Measurements from ENCODE around the gene NDUFB3. TPM values are rescaled to one million over a fixed set of nuclear protein-coding genes. Genes with fewer than 3 reads are reported as not detected.

Gene NDUFB3
- total and polyA plus RNA-seq, 4 donors: 46.2 to 87.5 (median 79.1) TPM

DNA sequence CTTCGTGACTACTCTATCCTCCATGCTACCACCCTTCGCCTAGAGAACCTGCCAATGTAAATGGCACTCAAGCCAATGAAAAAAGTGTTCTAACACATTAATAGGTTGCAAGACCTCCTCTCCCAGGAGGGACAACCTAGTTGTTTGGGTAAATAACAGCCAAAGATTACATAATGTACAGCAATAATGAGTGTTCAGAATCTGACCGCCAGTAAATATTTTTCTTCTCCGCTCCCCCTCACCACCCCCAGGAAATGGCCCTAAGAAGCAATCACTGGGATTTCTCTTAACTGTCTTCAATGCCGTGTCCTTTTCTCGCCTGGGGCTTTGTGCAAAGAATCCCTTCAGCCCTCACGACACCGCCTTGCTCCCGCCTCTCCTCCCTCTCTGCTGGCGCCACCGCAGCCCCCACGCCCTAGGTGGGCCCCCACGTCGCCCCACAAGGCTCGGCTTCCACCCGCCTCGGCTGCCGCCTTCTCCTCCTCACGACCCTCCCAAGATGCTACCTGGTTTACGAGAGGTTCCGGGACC lies 788 bp upstream of the NDUFB3 start:
- H3K4me3 ChIP-seq: peak overlapping the region; percentile 98
- 1% methylated on average over 21 of the region's 21 CpGs for WGBS, 2 donors
- peaks cover 0 to 5% (median 0%) of the 10 kb centered on the region in 4 donors for H3K36me3 ChIP-seq (ENCODE audit: control insufficient read depth in 4 of 4, insufficient read depth in 4 of 4, low read length in 4 of 4)
- H3K27ac ChIP-seq (ENCODE audit: low read depth in 1 of 2, low read length in 1 of 2): peak overlapping the region; percentile 81 to 95
- no peaks in the 10 kb centered on the region for H3K27me3 ChIP-seq (ENCODE audit: control insufficient read depth in 3 of 3, insufficient read depth in 3 of 3, low read length in 2 of 3)
- H3K9me3 ChIP-seq (ENCODE audit: control insufficient read depth in 4 of 4, insufficient read depth in 3 of 4, low read length in 3 of 4): no peaks in the 10 kb centered on the region
- H3K4me1 ChIP-seq (ENCODE audit: control insufficient read depth in 5 of 5, insufficient read depth in 5 of 5, low read length in 5 of 5): peaks cover 0 to 26% (median 2%) of the 10 kb centered on the region in 5 donors
- peak overlapping the region; percentile 17 to 95 for H3K9ac ChIP-seq (ENCODE audit: insufficient read depth in 1 of 2, low read length in 2 of 2)
- TF ChIP-seq, protein P1, sequence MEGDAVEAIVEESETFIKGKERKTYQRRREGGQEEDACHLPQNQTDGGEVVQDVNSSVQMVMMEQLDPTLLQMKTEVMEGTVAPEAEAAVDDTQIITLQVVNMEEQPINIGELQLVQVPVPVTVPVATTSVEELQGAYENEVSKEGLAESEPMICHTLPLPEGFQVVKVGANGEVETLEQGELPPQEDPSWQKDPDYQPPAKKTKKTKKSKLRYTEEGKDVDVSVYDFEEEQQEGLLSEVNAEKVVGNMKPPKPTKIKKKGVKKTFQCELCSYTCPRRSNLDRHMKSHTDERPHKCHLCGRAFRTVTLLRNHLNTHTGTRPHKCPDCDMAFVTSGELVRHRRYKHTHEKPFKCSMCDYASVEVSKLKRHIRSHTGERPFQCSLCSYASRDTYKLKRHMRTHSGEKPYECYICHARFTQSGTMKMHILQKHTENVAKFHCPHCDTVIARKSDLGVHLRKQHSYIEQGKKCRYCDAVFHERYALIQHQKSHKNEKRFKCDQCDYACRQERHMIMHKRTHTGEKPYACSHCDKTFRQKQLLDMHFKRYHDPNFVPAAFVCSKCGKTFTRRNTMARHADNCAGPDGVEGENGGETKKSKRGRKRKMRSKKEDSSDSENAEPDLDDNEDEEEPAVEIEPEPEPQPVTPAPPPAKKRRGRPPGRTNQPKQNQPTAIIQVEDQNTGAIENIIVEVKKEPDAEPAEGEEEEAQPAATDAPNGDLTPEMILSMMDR (IDR thresholded peaks at IDR 0.05; ENCODE audit: control extremely low read depth, extremely low read depth): no peak
- DNase-seq (peak in 1 of 3 donors; percentile 11), ATAC-seq (ENCODE audit: insufficient read depth, low FRiP score) (no peak)

DNA sequence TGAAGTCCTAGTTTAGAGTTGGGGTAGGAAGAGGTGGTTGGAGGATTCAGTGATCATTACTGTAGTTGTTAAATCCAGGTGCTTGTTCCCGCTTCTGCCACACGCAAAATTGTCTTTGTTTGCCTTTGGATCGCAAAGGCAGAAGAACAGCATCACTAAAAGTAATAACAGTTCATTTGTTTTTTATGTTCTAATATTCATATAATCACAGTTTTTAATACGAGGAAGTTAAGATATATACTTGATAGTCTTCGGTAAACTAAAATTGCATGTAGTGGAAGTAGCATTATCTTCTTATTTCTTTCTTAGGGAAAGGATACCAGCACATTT lies 365 bp downstream of the NDUFB3 start:
- no peaks in the 10 kb centered on the region for H3K9me3 ChIP-seq (ENCODE audit: control insufficient read depth in 4 of 4, insufficient read depth in 3 of 4, low read length in 3 of 4)
- H3K4me3 ChIP-seq: peak overlapping the region; percentile 92
- no peaks in the 10 kb centered on the region for H3K27me3 ChIP-seq (ENCODE audit: control insufficient read depth in 3 of 3, insufficient read depth in 3 of 3, low read length in 2 of 3)
- peak overlapping the region; percentile 18 to 81 for H3K9ac ChIP-seq (ENCODE audit: insufficient read depth in 1 of 2, low read length in 2 of 2)
- H3K4me1 ChIP-seq (ENCODE audit: control insufficient read depth in 5 of 5, insufficient read depth in 5 of 5, low read length in 5 of 5): peaks cover 0 to 26% (median 2%) of the 10 kb centered on the region in 5 donors
- H3K27ac ChIP-seq (ENCODE audit: low read depth in 1 of 2, low read length in 1 of 2): peak overlapping the region; percentile 92 to 95
- peaks cover 0 to 5% (median 0%) of the 10 kb centered on the region in 4 donors for H3K36me3 ChIP-seq (ENCODE audit: control insufficient read depth in 4 of 4, insufficient read depth in 4 of 4, low read length in 4 of 4)
- no peak for ATAC-seq (ENCODE audit: insufficient read depth, low FRiP score)
- DNase-seq: no peak
- WGBS, 2 donors: 1 to 3% methylated on average over 5 of the region's 5 CpGs
- TF ChIP-seq, protein P1 (IDR thresholded peaks at IDR 0.05; ENCODE audit: control extremely low read depth, extremely low read depth): no peak

DNA sequence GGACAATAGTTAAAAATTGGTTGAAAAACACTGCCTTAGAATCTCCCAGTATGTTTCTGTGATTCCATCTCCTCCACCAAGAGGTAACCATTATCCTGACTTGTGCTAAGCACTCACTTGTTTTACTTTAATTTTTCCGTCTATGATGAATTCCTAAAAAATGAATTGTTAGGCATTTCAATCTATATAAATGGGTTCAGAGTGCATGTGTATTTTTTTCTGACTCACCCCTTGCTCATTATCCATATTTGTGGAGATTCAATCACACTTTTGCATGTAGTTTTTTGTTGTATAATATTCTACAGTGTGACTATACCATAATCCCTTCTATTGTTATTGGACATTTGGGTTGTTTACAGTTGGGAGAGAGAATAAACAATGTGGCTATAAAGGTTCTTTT lies 1.3 kb downstream of the NDUFB3 start:
- Histone ChIP-seq H3K9ac (ENCODE audit: insufficient read depth in 1 of 2, low read length in 2 of 2) (no peak overlapping the region), H3K4me1 (ENCODE audit: control insufficient read depth in 5 of 5, insufficient read depth in 5 of 5, low read length in 5 of 5) (peaks cover 0 to 26% (median 2%) of the 10 kb centered on the region in 5 donors), H3K27ac (ENCODE audit: low read depth in 1 of 2, low read length in 1 of 2) (no peak overlapping the region), H3K36me3 (ENCODE audit: control insufficient read depth in 4 of 4, insufficient read depth in 4 of 4, low read length in 4 of 4) (peaks cover 0 to 5% (median 0%) of the 10 kb centered on the region in 4 donors), H3K4me3 (no peak overlapping the region), H3K9me3 (ENCODE audit: control insufficient read depth in 4 of 4, insufficient read depth in 3 of 4, low read length in 3 of 4) (no peaks in the 10 kb centered on the region), H3K27me3 (ENCODE audit: control insufficient read depth in 3 of 3, insufficient read depth in 3 of 3, low read length in 2 of 3) (no peaks in the 10 kb centered on the region)
- no peak for DNase-seq
- 88 to 92% methylated on average over 1 of the region's 1 CpG for WGBS, 2 donors
- TF ChIP-seq, protein P1 (IDR thresholded peaks at IDR 0.05; ENCODE audit: control extremely low read depth, extremely low read depth): no peak
- ATAC-seq (ENCODE audit: insufficient read depth, low FRiP score): no peak

DNA sequence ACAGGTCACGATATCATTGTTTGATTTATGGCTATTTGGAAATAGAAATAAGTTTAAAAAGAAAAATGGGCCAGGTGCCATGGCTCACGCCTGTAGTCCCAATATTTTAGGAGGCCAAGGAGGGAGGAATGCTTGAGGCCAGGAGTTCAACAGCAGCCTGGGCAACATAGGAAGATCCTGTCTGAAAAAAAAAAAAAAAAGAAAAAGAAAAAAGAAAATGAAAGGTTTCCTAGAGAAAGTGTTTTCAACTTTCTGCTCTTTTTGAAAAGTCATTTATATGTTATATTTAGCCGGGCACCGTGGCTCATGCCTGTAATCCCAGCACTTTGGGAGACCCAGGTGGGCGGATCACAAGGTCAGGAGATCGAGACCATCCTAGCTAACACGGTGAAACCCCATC lies 3.2 kb downstream of the NDUFB3 start:
- 89 to 93% methylated on average over 7 of the region's 7 CpGs for WGBS, 2 donors
- H3K27ac ChIP-seq (ENCODE audit: low read depth in 1 of 2, low read length in 1 of 2): no peak overlapping the region
- H3K9ac ChIP-seq (ENCODE audit: insufficient read depth in 1 of 2, low read length in 2 of 2): no peak overlapping the region
- ATAC-seq (ENCODE audit: insufficient read depth, low FRiP score) (no peak), DNase-seq (no peak)
- no peaks in the 10 kb centered on the region for H3K27me3 ChIP-seq (ENCODE audit: control insufficient read depth in 3 of 3, insufficient read depth in 3 of 3, low read length in 2 of 3)
- no peaks in the 10 kb centered on the region for H3K9me3 ChIP-seq (ENCODE audit: control insufficient read depth in 4 of 4, insufficient read depth in 3 of 4, low read length in 3 of 4)
- TF ChIP-seq, protein P1 (IDR thresholded peaks at IDR 0.05; ENCODE audit: control extremely low read depth, extremely low read depth): no peak
- H3K4me3 ChIP-seq: no peak overlapping the region
- peaks cover 0 to 17% (median 2%) of the 10 kb centered on the region in 5 donors for H3K4me1 ChIP-seq (ENCODE audit: control insufficient read depth in 5 of 5, insufficient read depth in 5 of 5, low read length in 5 of 5)
- peaks cover under 1 to 5% (median 3%) of the 10 kb centered on the region in 4 donors for H3K36me3 ChIP-seq (ENCODE audit: control insufficient read depth in 4 of 4, insufficient read depth in 4 of 4, low read length in 4 of 4)
